ENCODE results near the gene PDGFC.

PDGFC gene

DNA sequence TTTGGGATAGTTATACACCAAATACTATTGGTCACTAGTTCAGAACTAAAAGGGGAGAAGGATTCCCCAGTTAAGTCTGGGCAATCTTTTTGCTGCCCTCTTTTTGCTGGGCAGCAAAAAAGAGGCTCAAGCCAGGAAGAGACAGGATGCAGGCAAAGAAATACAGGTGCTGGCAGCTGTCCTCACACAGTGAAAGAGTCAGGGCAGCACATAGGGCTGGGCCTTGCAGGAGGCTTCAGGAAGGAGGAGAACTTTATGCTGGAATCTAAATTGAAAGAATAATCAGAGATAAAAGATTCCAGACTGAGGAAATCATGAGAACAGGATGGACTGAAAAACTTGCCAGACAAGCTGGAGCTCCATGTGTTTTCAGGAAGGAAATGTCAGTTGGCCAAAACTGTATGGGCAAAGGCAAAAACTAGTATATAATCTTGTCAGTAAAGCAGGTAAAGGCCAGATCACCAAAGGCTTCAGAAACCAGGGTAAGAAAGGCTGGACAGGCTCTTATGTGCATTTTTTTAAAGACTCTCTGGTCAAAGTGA, 46.8 kb downstream of the PDGFC start:
- no peak for TF ChIP-seq CTCF (IDR thresholded peaks at IDR 0.05; ENCODE audit: low read length, missing control alignments)
- no peak for DNase-seq (ENCODE audit: low read depth)
- no peak overlapping the region for H3K4me3 ChIP-seq (replicated peaks; ENCODE audit: low read depth, low read length)

- no peak overlapping the region for H3K4me3 ChIP-seq (replicated peaks; ENCODE audit: low read depth, low read length)
- TF ChIP-seq CTCF (IDR thresholded peaks at IDR 0.05; ENCODE audit: low read length, missing control alignments) = no peak
- DNase-seq (ENCODE audit: low read depth) = no peak
Observed at GRCh38 chr4:156923525-156923924, 48.1 kb downstream of the PDGFC start.

DNA sequence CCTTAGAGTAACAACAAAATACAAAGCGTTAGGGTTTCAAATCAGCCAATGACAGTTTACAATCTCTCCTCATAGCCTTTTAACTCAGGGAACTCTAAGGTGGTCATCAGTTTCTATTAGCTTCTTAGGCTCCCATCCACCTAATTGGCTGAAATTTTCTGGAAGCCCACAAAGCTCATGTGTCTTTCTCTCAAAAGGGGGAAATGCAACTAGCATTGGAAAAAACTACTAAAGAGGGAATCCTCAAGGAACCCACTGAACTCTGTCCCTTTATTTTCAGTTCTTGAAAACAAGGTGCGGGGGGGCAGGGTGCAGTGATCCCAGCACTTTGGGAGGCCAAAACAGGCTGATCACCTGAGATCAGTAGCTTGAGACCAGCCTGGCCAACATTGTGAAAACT, 56.4 kb downstream of the PDGFC start:
- no peak overlapping the region for H3K4me3 ChIP-seq (replicated peaks; ENCODE audit: low read depth, low read length)
- TF ChIP-seq CTCF (IDR thresholded peaks at IDR 0.05; ENCODE audit: low read length, missing control alignments) = no peak
- no peak for DNase-seq (ENCODE audit: low read depth)

- TF ChIP-seq CTCF (IDR thresholded peaks at IDR 0.05; ENCODE audit: low read length, missing control alignments) = no peak
- DNase-seq (ENCODE audit: low read depth) = no peak
- H3K4me3 ChIP-seq (replicated peaks; ENCODE audit: low read depth, low read length) = no peak overlapping the region
Observed at GRCh38 chr4:156913234-156913633, 58.4 kb downstream of the PDGFC start.

GRCh38 chr4:156909010-156909409, 62.6 kb downstream of the PDGFC start:
- H3K4me3 ChIP-seq (replicated peaks; ENCODE audit: low read depth, low read length) = no peak overlapping the region
- no peak for TF ChIP-seq CTCF (IDR thresholded peaks at IDR 0.05; ENCODE audit: low read length, missing control alignments)
- DNase-seq (ENCODE audit: low read depth) = no peak

DNA sequence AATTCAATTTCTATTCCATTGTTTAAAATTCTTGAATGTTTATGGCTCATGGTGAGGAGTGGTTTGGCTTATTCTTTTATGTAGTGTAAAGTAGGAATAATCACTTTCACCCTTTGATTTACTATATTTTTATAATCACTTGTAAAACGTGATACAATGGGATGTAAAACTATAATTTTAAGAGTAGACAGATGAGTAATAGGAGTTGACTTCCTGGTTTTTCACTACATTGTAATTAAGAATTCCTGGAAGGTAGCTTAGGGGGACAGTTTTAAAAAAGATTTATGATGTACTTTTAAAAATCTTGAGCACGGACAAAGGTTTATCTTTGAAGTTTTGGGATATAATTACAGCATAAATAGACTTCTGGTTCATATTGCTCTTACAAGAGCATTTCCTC, 65.3 kb downstream of the PDGFC start:
- no peak overlapping the region for H3K4me3 ChIP-seq (replicated peaks; ENCODE audit: low read depth, low read length)
- DNase-seq (ENCODE audit: low read depth) = no peak
- no peak for TF ChIP-seq CTCF (IDR thresholded peaks at IDR 0.05; ENCODE audit: low read length, missing control alignments)

- DNase-seq (ENCODE audit: low read depth) = peak; percentile 21
- no peak overlapping the region for H3K4me3 ChIP-seq (replicated peaks; ENCODE audit: low read depth, low read length)
- no peak for TF ChIP-seq CTCF (IDR thresholded peaks at IDR 0.05; ENCODE audit: low read length, missing control alignments)
Observed at GRCh38 chr4:156901871-156902270, 69.7 kb downstream of the PDGFC start.

Data from fibroblast of pulmonary artery (primary cell).